Natural killer cell (primary cell): Measurements from ENCODE around the gene TOP3B. TPM values are rescaled to one million over a fixed set of nuclear protein-coding genes. Genes with fewer than 3 reads are reported as not detected.

Experiments
- ATAC-seq, 3 donors: fragments of 150-1000 bp in 2 of 3; fragments of 200-7000 bp in 1 of 3; cut with Tn5 transposase; 1 replicate in 1 of 3; 2 replicates in 2 of 3; pipeline ENCODE4 v1.10.0; 2021; ENCODE audit warnings: mild to moderate bottlenecking in 2 of 3, moderate library complexity in 2 of 3
- DNase-seq, 2 donors: peaks; one replicate each; pipeline versions ENCODE4 v3.0.0 to v3.0.0-alpha.2; 2013 to 2021; ENCODE audit warnings: mixed read lengths in 1 of 2
- H3K27ac ChIP-seq: one replicate; pipeline ENCODE4 v1.5.1; 2013; ENCODE audit warnings: mild to moderate bottlenecking, low read length
- H3K27me3 ChIP-seq: one replicate; pipeline ENCODE4 v1.6.1; 2013; ENCODE audit warnings: low read length; ENCODE audit not compliant: control insufficient read depth, insufficient read depth
- H3K36me3 ChIP-seq: one replicate; pipeline ENCODE4 v1.6.1; 2013; ENCODE audit warnings: low read length; ENCODE audit not compliant: control insufficient read depth, insufficient read depth
- H3K4me1 ChIP-seq: one replicate; pipeline ENCODE4 v1.6.1; 2013; ENCODE audit warnings: low read length; ENCODE audit not compliant: control insufficient read depth, insufficient read depth
- H3K4me3 ChIP-seq: one replicate; pipeline ENCODE4 v1.5.1; 2013; ENCODE audit warnings: low read length
- H3K9me3 ChIP-seq: one replicate; pipeline ENCODE4 v1.6.1; 2013; ENCODE audit warnings: low read length; ENCODE audit not compliant: control insufficient read depth, insufficient read depth
- H3K27ac Mint-ChIP-seq, 2 donors: one replicate each; pipeline ENCODE4 v1.8.0; 2022; ENCODE audit warnings: mild to moderate bottlenecking in 2 of 2, mixed read lengths in 2 of 2, moderate library complexity in 1 of 2
- H3K27me3 Mint-ChIP-seq, 2 donors: one replicate each; pipeline ENCODE4 v1.8.0; 2022; ENCODE audit warnings: low read depth in 2 of 2, mixed read lengths in 2 of 2
- H3K36me3 Mint-ChIP-seq: one replicate; pipeline ENCODE4 v1.8.0; 2022; ENCODE audit warnings: mixed read lengths
- H3K4me1 Mint-ChIP-seq, 2 donors: one replicate each; pipeline ENCODE4 v1.8.0; 2022; ENCODE audit warnings: mixed read lengths in 2 of 2
- H3K4me3 Mint-ChIP-seq: one replicate; pipeline ENCODE4 v1.8.0; 2022; ENCODE audit warnings: mild to moderate bottlenecking, moderate library complexity, mixed read lengths
- H3K9me3 Mint-ChIP-seq, 2 donors: one replicate each; pipeline ENCODE4 v1.8.0; 2022; ENCODE audit warnings: mixed read lengths in 2 of 2
- WGBS: methylation state at CpG from one replicate; pipeline ENCODE4 v1.1.7; 2013; ENCODE audit warnings: missing lambda C conversion rate; ENCODE audit not compliant: insufficient coverage; 5-methylcytosine and 5-hydroxymethylcytosine counted together
- intact Hi-C: fragments of 100-400 bp; cut with micrococcal nuclease; formaldehyde crosslinking; loops from one replicate; pipeline ENCODE4 v1.14.2; 2022
- total RNA-seq, 4 donors: library from RNA; stranded (reverse); fragments of 120-200 nt in 1 of 4; gene quantifications; one replicate each; pipeline versions ENCODE4 v1.2.3 to v1.2.4, GENCODE V29; 2013 to 2022
- TF ChIP-seq, protein P1 (sequence below): fragments of 200-600 bp; IDR thresholded peaks from one replicate; pipeline ENCODE4 v1.8.0; 2022; ENCODE audit warnings: antibody characterized with exemption

TOP3B gene
- total RNA-seq, 3 donors from 2014 or later (not counting 1 experiment from before 2014, with no cell fraction given) = 45.8 to 66.0 (median 62.7) TPM

DNA sequence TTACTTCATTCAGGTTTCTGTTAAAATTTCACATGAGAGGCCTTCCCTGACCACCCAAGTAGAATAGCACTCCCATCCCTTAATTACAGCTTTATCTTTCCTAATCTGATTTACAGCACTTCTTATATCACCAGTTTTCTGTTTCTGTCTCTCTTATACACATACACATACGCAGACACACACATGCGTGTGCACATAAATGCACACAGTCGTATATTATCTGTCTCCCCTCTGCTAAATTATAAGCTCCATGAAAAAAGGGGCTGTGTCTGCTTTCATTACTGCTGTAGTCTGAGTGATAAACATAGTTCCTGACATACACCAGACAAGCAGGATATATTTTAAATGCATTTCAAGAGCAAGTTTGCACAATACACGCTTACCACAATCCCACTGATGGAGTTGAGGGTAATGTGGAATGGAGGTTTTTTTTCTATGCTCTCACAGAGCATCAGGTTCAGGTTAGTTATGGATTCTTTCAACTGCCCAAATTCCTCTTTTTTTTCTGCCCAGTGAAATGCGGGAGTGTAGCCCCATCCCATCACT, 13.7 kb upstream of the TOP3B start:
- DNase-seq (no peak), ATAC-seq (no peak)
- no peaks in the 10 kb centered on the region for H3K4me1 ChIP-seq
- WGBS = 100% methylated on average over 3 of the region's 5 CpGs
- no peak overlapping the region for H3K27ac Mint-ChIP-seq
- peaks cover 4 to 5% of the 10 kb centered on the region in 2 donors for H3K27me3 Mint-ChIP-seq
- TF ChIP-seq, protein P1, sequence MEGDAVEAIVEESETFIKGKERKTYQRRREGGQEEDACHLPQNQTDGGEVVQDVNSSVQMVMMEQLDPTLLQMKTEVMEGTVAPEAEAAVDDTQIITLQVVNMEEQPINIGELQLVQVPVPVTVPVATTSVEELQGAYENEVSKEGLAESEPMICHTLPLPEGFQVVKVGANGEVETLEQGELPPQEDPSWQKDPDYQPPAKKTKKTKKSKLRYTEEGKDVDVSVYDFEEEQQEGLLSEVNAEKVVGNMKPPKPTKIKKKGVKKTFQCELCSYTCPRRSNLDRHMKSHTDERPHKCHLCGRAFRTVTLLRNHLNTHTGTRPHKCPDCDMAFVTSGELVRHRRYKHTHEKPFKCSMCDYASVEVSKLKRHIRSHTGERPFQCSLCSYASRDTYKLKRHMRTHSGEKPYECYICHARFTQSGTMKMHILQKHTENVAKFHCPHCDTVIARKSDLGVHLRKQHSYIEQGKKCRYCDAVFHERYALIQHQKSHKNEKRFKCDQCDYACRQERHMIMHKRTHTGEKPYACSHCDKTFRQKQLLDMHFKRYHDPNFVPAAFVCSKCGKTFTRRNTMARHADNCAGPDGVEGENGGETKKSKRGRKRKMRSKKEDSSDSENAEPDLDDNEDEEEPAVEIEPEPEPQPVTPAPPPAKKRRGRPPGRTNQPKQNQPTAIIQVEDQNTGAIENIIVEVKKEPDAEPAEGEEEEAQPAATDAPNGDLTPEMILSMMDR = no peak
- H3K9me3 ChIP-seq = no peaks in the 10 kb centered on the region
- no peak overlapping the region for H3K4me3 Mint-ChIP-seq
- no peaks in the 10 kb centered on the region for H3K36me3 Mint-ChIP-seq
- H3K36me3 ChIP-seq = no peaks in the 10 kb centered on the region
- H3K4me1 Mint-ChIP-seq = no peaks in the 10 kb centered on the region
- intact Hi-C loops = no loop called here
- H3K27me3 ChIP-seq = no peaks in the 10 kb centered on the region
- H3K9me3 Mint-ChIP-seq = no peaks in the 10 kb centered on the region
- no peak overlapping the region for H3K27ac ChIP-seq
- no peak overlapping the region for H3K4me3 ChIP-seq

DNA sequence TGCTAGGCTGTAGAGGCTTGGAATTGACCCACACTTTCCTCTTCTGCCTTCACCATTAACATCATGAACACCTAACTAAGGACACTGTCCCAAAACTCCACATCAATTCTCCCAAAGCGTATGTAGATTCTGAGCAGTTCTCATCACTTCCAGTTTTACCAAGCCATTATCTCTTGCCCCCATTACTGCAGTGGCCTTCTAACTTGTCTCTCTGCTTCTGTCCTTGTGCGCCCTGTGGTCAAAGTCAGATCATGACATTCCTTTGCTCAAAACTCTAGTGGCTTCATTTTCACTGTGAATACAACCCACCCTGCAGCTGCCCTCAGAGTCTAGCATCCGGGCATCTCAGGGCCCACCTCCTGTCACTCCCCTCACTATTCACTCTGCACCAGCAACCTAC, 13.1 kb upstream of the TOP3B start:
- intact Hi-C loops = no loop called here
- TF ChIP-seq, protein P1 = no peak
- ATAC-seq = no peak
- no peaks in the 10 kb centered on the region for H3K36me3 ChIP-seq
- H3K27me3 ChIP-seq = no peaks in the 10 kb centered on the region
- Mint-ChIP-seq H3K4me1 (no peaks in the 10 kb centered on the region), H3K4me3 (no peak overlapping the region), H3K27ac (no peak overlapping the region), H3K36me3 (no peaks in the 10 kb centered on the region), H3K27me3 (peaks cover 0 to 5% of the 10 kb centered on the region in 2 donors), H3K9me3 (no peaks in the 10 kb centered on the region)
- H3K4me3 ChIP-seq = no peak overlapping the region
- 93% methylated on average over 3 of the region's 3 CpGs for WGBS
- no peak for DNase-seq
- no peak overlapping the region for H3K27ac ChIP-seq
- H3K9me3 ChIP-seq = no peaks in the 10 kb centered on the region
- H3K4me1 ChIP-seq = no peaks in the 10 kb centered on the region

DNA sequence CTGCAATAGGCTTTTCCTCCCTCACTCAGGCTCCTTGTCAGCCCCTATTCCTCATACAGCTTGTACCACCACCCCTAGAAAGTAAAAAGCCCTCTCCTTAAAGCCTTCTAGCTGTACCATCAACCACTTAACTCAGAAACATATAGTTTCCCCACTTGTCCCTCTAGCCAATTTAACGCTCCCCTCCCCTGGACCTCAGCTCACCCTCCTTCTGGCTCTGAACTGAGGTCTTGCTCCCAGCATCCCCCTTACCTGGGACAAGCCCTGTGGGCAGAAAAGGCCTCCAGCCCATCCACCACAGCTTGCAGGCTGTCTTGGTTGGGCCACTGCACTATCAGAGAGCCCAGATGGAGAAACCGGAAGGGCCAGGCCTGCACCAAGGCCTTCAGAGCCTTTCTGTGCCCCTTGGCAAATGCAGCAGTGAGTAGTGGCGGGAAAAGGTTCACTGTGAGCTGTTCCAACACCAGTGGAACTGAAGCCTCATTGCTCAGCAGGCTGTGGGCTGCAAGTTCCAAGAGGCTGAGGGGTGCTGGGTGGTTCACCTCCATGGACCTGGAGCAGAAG, 12.4 kb upstream of the TOP3B start:
- no peaks in the 10 kb centered on the region for H3K9me3 Mint-ChIP-seq
- peaks cover 0 to 7% of the 10 kb centered on the region in 2 donors for H3K27me3 Mint-ChIP-seq
- intact Hi-C loops = no loop called here
- 89% methylated on average over 3 of the region's 3 CpGs for WGBS
- Histone ChIP-seq H3K27me3 (no peaks in the 10 kb centered on the region), H3K27ac (no peak overlapping the region), H3K9me3 (no peaks in the 10 kb centered on the region), H3K4me1 (no peaks in the 10 kb centered on the region), H3K4me3 (no peak overlapping the region), H3K36me3 (no peaks in the 10 kb centered on the region)
- H3K36me3 Mint-ChIP-seq = no peaks in the 10 kb centered on the region
- H3K27ac Mint-ChIP-seq = no peak overlapping the region
- TF ChIP-seq, protein P1 = no peak
- DNase-seq = no peak
- ATAC-seq = no peak
- no peaks in the 10 kb centered on the region for H3K4me1 Mint-ChIP-seq
- no peak overlapping the region for H3K4me3 Mint-ChIP-seq
